Gastroesophageal sphincter (tissue), 3 donors: Measurements from ENCODE around the gene CDYL2.

Source experiments
- CTCF ChIP-seq, 4 experiments: fragments of 200-600 bp in 2 of 4; fragments of 450-650 bp in 2 of 4; sonication (generic) in 1 of 4; IDR thresholded peaks; one replicate each; pipeline ENCODE4 v1.5.1; 2017 to 2019; ENCODE audit warnings: antibody characterized with exemption in 4 of 4, mild to moderate bottlenecking in 2 of 4, moderate library complexity in 2 of 4
- POLR2A ChIP-seq, 2 donors: fragments of 450-650 bp; IDR thresholded peaks; one replicate each; pipeline ENCODE4 v1.6.1; 2017; ENCODE audit warnings: antibody characterized with exemption in 2 of 2, mild to moderate bottlenecking in 2 of 2, moderate library complexity in 1 of 2

- TF ChIP-seq CTCF (IDR thresholded peaks at IDR 0.05) = no peak
- no peak for TF ChIP-seq POLR2A (IDR thresholded peaks at IDR 0.05)
These were observed 13.6 kb downstream of the CDYL2 start for GRCh38 chr16:80790751-80791150.
